Stimulated activated CD8-positive, alpha-beta memory T cell treated with anti-CD3 and anti-CD28 coated beads, Interleukin-15, amount 100 ng/mL, for 24 hours (primary cell): Measurements from ENCODE around the gene CXCL5.

ENCODE experiments used
- DNase-seq: peaks from one replicate; pipeline ENCODE4 v3.0.0-alpha.2; 2020; ENCODE audit warnings: low read depth

Gene CXCL5

GRCh38 chr4:73998040-73999011 lies at the start of gene CXCL5:
Gene CXCL5 (minus strand): TSS chr4:73998677. CDS start chr4:73998581, 96 bp downstream.
- no peak for DNase-seq

- no peak for DNase-seq
Observed at GRCh38 chr4:74047152-74047551, 48.7 kb upstream of the CXCL5 start.

- no peak for DNase-seq
Observed at GRCh38 chr4:74045772-74046171, 47.3 kb upstream of the CXCL5 start.

GRCh38 chr4:74045247-74045646 lies 46.8 kb upstream of the CXCL5 start:
- DNase-seq, result no peak

GRCh38 chr4:74044677-74045076 lies 46.2 kb upstream of the CXCL5 start:
- DNase-seq, result no peak

- no peak for DNase-seq
Observed at GRCh38 chr4:74042681-74043080, 44.2 kb upstream of the CXCL5 start.

- no peak for DNase-seq
Observed at GRCh38 chr4:74041418-74041817, 42.9 kb upstream of the CXCL5 start.

GRCh38 chr4:74039315-74039763 lies 40.9 kb upstream of the CXCL5 start:
- no peak for DNase-seq

- DNase-seq, result no peak
Observed at GRCh38 chr4:74038425-74039314, 40.2 kb upstream of the CXCL5 start, which contains the start of gene CXCL3. Gene CXCL3 (minus strand): TSS chr4:74038689. CDS start chr4:74038611, 78 bp downstream.

GRCh38 chr4:74038086-74038424 lies 39.6 kb upstream of the CXCL5 start:
- no peak for DNase-seq

- no peak for DNase-seq
Observed at GRCh38 chr4:74037076-74037955, 38.8 kb upstream of the CXCL5 start.

GRCh38 chr4:74033739-74034138 lies 35.3 kb upstream of the CXCL5 start:
- DNase-seq, result no peak

- no peak for DNase-seq
Observed at GRCh38 chr4:74032064-74032463, 33.6 kb upstream of the CXCL5 start.

- DNase-seq, result no peak
Observed at GRCh38 chr4:74031576-74031975, 33.1 kb upstream of the CXCL5 start.

- DNase-seq, result no peak
Observed at GRCh38 chr4:74030285-74030684, 31.8 kb upstream of the CXCL5 start.

GRCh38 chr4:74028504-74028903 lies 30.0 kb upstream of the CXCL5 start:
- DNase-seq, result no peak

GRCh38 chr4:74023709-74024108 lies 25.2 kb upstream of the CXCL5 start:
- no peak for DNase-seq

- DNase-seq, result no peak
Observed at GRCh38 chr4:74021601-74022000, 23.1 kb upstream of the CXCL5 start.

- no peak for DNase-seq
Observed at GRCh38 chr4:74018771-74019170, 20.3 kb upstream of the CXCL5 start.

GRCh38 chr4:74018116-74018515 lies 19.6 kb upstream of the CXCL5 start:
- DNase-seq, result no peak

GRCh38 chr4:74016068-74016467 lies 17.6 kb upstream of the CXCL5 start:
- no peak for DNase-seq
